ENCODE measurements around the gene FAM171A1. TPM values are rescaled to one million over a fixed set of nuclear protein-coding genes. Genes with fewer than 3 reads are reported as not detected.

The FAM171A1 gene
- total and polyA plus RNA-seq, 7 experiments from 2014 or later: 3.2 to 14.5 (median 7.2) TPM

DNA sequence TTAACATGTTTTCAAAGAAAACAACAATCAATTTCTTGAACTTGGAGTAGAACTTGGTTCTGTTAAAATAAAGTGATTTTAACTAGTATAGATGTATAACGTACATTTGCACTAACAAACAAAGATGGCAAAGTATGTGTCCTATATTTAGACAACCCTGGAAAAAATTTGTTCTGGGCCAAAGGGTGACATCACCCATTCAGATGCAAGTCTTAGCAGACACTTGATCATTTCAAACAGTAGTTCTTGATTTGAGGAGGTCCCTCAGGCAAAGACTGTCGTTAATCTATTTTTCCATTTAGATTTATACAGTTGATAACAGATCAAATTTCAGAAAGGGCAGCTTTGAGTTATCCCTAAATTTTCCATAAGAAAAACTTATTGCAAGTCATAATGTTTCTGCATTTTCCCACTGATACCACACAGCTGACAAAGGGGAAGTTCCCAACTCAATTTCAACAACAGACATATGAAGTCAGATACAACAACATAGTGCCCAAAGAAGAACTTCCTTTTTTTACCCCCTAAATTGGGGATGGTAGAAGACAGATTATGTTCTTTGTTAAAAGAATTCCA is 207.7 kb downstream of the FAM171A1 start:
- H3K27ac Mint-ChIP-seq: peak overlapping the region in 4 of 9 donors; percentile 36 to 51 (median 38)
- intact Hi-C loops (cut with micrococcal nuclease): no loop called here
- H3K27me3 Mint-ChIP-seq: no peaks in the 10 kb centered on the region
- Histone ChIP-seq H3K36me3 (ENCODE audit: control insufficient read depth in 2 of 3, insufficient read depth in 3 of 3, low read length in 3 of 3) (no peaks in the 10 kb centered on the region), H3K27ac (ENCODE audit: low read depth, low read length) (no peak overlapping the region), H3K27me3 (ENCODE audit: control insufficient read depth in 2 of 2, insufficient read depth in 2 of 2, low read length in 2 of 2) (no peaks in the 10 kb centered on the region), H3K9me3 (ENCODE audit: control insufficient read depth in 2 of 3, low read length in 3 of 3) (no peaks in the 10 kb centered on the region), H3K4me1 (ENCODE audit: control insufficient read depth in 2 of 2, insufficient read depth in 2 of 2, low read length in 2 of 2) (peaks cover 13 to 19% of the 10 kb centered on the region in 2 donors), H3K4me3 (ENCODE audit: low read length) (no peak overlapping the region)
- CTCF ChIA-PET: interaction anchor here (0.8 to 1.3 kb wide), 2 partner anchors 45 to 46 kb away, joined by 3 to 5 read pairs; no protein-coding TSS in a partner anchor
- H3K36me3 Mint-ChIP-seq: peaks cover 0 to 18% (median 5%) of the 10 kb centered on the region in 5 donors
- no peak for DNase-seq
- POLR2A ChIA-PET: interaction anchor here (0.8 to 1.3 kb wide), 3 partner anchors 13 to 101 kb away, joined by 3 read pairs; no protein-coding TSS in a partner anchor
- H3K9me3 Mint-ChIP-seq: no peaks in the 10 kb centered on the region
- peak overlapping the region in 7 of 10 donors; percentile 34 to 74 (median 55) for H3K4me3 Mint-ChIP-seq
- ATAC-seq: no peak
- H3K4me1 Mint-ChIP-seq: peaks cover 44 to 84% (median 74%) of the 10 kb centered on the region in 7 donors

Other genes with a start within 250 kb of the FAM171A1 start
- 10 to 100 TPM; 23.2 to 81.4 (median 39.1) TPM for gene NMT2, start 202.6 kb downstream of the FAM171A1 start, total RNA-seq
- 10 to 100 TPM; 43.8 TPM for gene NMT2, start 202.6 kb downstream of the FAM171A1 start, polyA plus RNA-seq